ENCODE results near the gene C5orf22.
"Not testable (repeated sequence)": the region's sequence is repeated elsewhere in the genome, so short reads cannot be mapped to it uniquely, and the experiment has no call there.

- not testable (repeated sequence) for TF ChIP-seq POLR2AphosphoS5 (IDR thresholded peaks at IDR 0.05); CTCF (IDR thresholded peaks at IDR 0.05 in 8 of 11, conservative IDR thresholded peaks at IDR 0.05 in 3 of 11); POLR2A (IDR thresholded peaks at IDR 0.05)
Measured at GRCh38 chr5:31602305-31602704, 70.2 kb downstream of the C5orf22 start.
